ENCODE measurements around the gene OR4C5.
"Not testable (repeated sequence)": the region's sequence is repeated elsewhere in the genome, so short reads cannot be mapped to it uniquely, and the experiment has no call there.

DNA sequence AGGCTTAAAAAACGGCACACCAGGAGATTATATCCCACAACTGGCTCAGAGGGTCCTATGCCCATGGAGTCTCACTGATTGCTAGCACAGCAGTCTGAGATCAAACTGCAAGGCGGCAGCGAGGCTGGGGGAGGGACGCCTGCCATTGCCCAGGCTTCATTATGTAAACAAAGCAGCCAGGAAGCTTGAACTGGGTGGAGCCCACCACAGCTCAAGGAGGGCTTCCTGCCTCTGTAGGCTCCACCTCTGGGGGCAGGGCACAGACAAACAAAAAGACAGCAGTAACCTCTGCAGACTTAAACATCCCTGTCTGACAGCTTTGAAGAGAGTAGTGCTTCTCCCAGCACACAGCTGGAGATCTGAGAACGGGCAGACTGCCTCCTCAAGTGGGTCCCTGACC is 20.0 kb downstream of the OR4C5 start:
- TF ChIP-seq RAD21 (IDR thresholded peaks at IDR 0.05; ENCODE audit: low read length); RFX5 (IDR thresholded peaks at IDR 0.05; ENCODE audit: low read length); USF2 (IDR thresholded peaks at IDR 0.05; ENCODE audit: borderline replicate concordance, low read depth, low read length): not testable (repeated sequence)
- TF ChIP-seq, protein P1, sequence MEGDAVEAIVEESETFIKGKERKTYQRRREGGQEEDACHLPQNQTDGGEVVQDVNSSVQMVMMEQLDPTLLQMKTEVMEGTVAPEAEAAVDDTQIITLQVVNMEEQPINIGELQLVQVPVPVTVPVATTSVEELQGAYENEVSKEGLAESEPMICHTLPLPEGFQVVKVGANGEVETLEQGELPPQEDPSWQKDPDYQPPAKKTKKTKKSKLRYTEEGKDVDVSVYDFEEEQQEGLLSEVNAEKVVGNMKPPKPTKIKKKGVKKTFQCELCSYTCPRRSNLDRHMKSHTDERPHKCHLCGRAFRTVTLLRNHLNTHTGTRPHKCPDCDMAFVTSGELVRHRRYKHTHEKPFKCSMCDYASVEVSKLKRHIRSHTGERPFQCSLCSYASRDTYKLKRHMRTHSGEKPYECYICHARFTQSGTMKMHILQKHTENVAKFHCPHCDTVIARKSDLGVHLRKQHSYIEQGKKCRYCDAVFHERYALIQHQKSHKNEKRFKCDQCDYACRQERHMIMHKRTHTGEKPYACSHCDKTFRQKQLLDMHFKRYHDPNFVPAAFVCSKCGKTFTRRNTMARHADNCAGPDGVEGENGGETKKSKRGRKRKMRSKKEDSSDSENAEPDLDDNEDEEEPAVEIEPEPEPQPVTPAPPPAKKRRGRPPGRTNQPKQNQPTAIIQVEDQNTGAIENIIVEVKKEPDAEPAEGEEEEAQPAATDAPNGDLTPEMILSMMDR (IDR thresholded peaks at IDR 0.05): not testable (repeated sequence)

Measured in SK-N-SH (cell line).